A549 (cell line): ENCODE measurements around the gene PLLP. TPM values are rescaled to one million over a fixed set of nuclear protein-coding genes. Genes with fewer than 3 reads are reported as not detected.

Experiments
- ATAC-seq, 2 experiments: fragments of 200-7000 bp in 1 of 2; fragments of >200 bp in 1 of 2; cut with Nextera tagmentation in 1 of 2; cut with Tn5 transposase in 1 of 2; 3 replicates each; pipeline versions ENCODE4 v1.8.0 to v1.9.1; 2018 to 2020; ENCODE audit warnings: mild to moderate bottlenecking in 1 of 2, moderate library complexity in 1 of 2
- CTCF ChIA-PET: fragments of 300-600 bp; sonication (Branson Sonifier 250); formaldehyde crosslinking; extraction: SDS; loops from one replicate; lab custom pipeline; 2021; ENCODE audit warnings: antibody characterized with exemption, inconsistent platforms; lab: Yijun Ruan, JAX
- POLR2A ChIA-PET: fragments of 350-600 bp; formaldehyde crosslinking; extraction: SDS; loops from one replicate; lab custom pipeline; 2021; ENCODE audit warnings: antibody characterized with exemption, inconsistent platforms; lab: Yijun Ruan, JAX
- DNase-seq, 2 experiments: peaks; one replicate each; pipeline versions ENCODE4 v3.0.0 to v3.0.0-alpha.2; 2011 to 2016; ENCODE audit warnings: low read depth in 1 of 2, low spot score in 1 of 2
- FAIRE-seq: peaks from 2 replicates; lab custom pipeline; 2011; peaks lifted over from hg19 to GRCh38; lab: Jason Lieb, UNC
- H3K27ac ChIP-seq, 2 experiments: fragments of >200 bp; sonication (Bioruptor Twin); formaldehyde crosslinking; 3 replicates each; pipeline ENCODE4 v1.5.1; 2016 to 2017
- H3K4me1 ChIP-seq: fragments of >200 bp; sonication (Bioruptor Twin); formaldehyde crosslinking; 3 replicates; pipeline ENCODE4 v1.6.1; 2016
- H3K4me2 ChIP-seq: fragments of >200 bp; sonication (Bioruptor Twin); formaldehyde crosslinking; 3 replicates; pipeline ENCODE4 v1.6.1; 2016
- H3K4me3 ChIP-seq: fragments of >200 bp; sonication (Bioruptor Twin); formaldehyde crosslinking; 3 replicates; pipeline ENCODE4 v1.5.1; 2016
- H3K9me3 ChIP-seq: fragments of >200 bp; sonication (Bioruptor Twin); formaldehyde crosslinking; 3 replicates; pipeline ENCODE4 v1.6.1; 2016
- BHLHE40 ChIP-seq: IDR thresholded peaks from 2 replicates; pipeline ENCODE4 v1.6.1; 2012; ENCODE audit warnings: low read depth, low read length, inconsistent platforms
- CBX8 ChIP-seq: fragments of 200-600 bp; sonication (generic); IDR thresholded peaks from 2 replicates; pipeline ENCODE4 v1.6.1; 2016
- CEBPB ChIP-seq, 2 experiments: fragments of >200 bp in 1 of 2; sonication (Bioruptor Twin) in 1 of 2; formaldehyde crosslinking in 1 of 2; IDR thresholded peaks; 2 replicates each; pipeline ENCODE4 v1.6.1; 2012 to 2016
- CHD2 ChIP-seq: fragments of 150-350 bp; IDR thresholded peaks from 2 replicates; pipeline ENCODE4 v1.6.1; 2014; ENCODE audit warnings: low read length; ENCODE audit not compliant: partially characterized antibody
- CTCF ChIP-seq: fragments of >200 bp; sonication (Bioruptor Twin); formaldehyde crosslinking; IDR thresholded peaks from 3 replicates; pipeline ENCODE4 v1.5.1; 2016
- E2F6 ChIP-seq: IDR thresholded peaks from 2 replicates; pipeline ENCODE4 v1.6.1; 2012; ENCODE audit warnings: low read depth, borderline replicate concordance
- EHF ChIP-seq: fragments of 250-450 bp; sonication (Bioruptor Pico); IDR thresholded peaks from 2 replicates; pipeline ENCODE4 v1.5.0; 2020; ENCODE audit warnings: mild to moderate bottlenecking
- EHMT2 ChIP-seq: fragments of 200-600 bp; sonication (generic); IDR thresholded peaks from 2 replicates; pipeline ENCODE4 v1.6.1; 2016; ENCODE audit warnings: antibody characterized with exemption, low read depth, mild to moderate bottlenecking, moderate library complexity
- ELK1 ChIP-seq: fragments of 150-350 bp; IDR thresholded peaks from 2 replicates; pipeline ENCODE4 v1.6.1; 2014; ENCODE audit warnings: low read depth, mild to moderate bottlenecking, low read length
- ESRRA ChIP-seq: fragments of 150-350 bp; IDR thresholded peaks from 2 replicates; pipeline ENCODE4 v1.6.1; 2014; ENCODE audit warnings: mild to moderate bottlenecking, low read length, borderline replicate concordance
- FOSB ChIP-seq: fragments of 250-450 bp; sonication (Bioruptor Pico); IDR thresholded peaks from 2 replicates; pipeline ENCODE4 v1.5.0; 2020; ENCODE audit warnings: mild to moderate bottlenecking, moderate library complexity
- FOSL2 ChIP-seq, 2 experiments: fragments of 450-650 bp in 1 of 2; fragments of >200 bp in 1 of 2; sonication (Bioruptor Twin) in 1 of 2; formaldehyde crosslinking; IDR thresholded peaks; 2 replicates each; pipeline versions ENCODE4 v1.5.0 to v1.6.1; 2016 to 2020; ENCODE audit warnings: mild to moderate bottlenecking in 1 of 2, moderate library complexity in 1 of 2
- FOXS1 ChIP-seq: fragments of 250-450 bp; sonication (Bioruptor Pico); IDR thresholded peaks from 2 replicates; pipeline ENCODE4 v1.5.0; 2020; ENCODE audit warnings: mild to moderate bottlenecking, moderate library complexity
- HDAC2 ChIP-seq: fragments of 200-600 bp; sonication (generic); IDR thresholded peaks from 2 replicates; pipeline ENCODE4 v1.6.1; 2016
- HES2 ChIP-seq: fragments of >200 bp; sonication (Bioruptor Twin); formaldehyde crosslinking; IDR thresholded peaks from 2 replicates; pipeline ENCODE4 v1.6.1; 2016
- HEYL ChIP-seq: fragments of 250-450 bp; sonication (Bioruptor Pico); IDR thresholded peaks from 2 replicates; pipeline ENCODE4 v1.8.0; 2021; ENCODE audit warnings: mild to moderate bottlenecking, moderate library complexity
- HOXB13 ChIP-seq: fragments of 250-450 bp; sonication (Bioruptor Pico); IDR thresholded peaks from 2 replicates; pipeline ENCODE4 v1.5.0; 2020; ENCODE audit warnings: low read depth, mild to moderate bottlenecking, moderate library complexity
- JUN ChIP-seq, 2 experiments: fragments of >200 bp; sonication (Bioruptor Twin); formaldehyde crosslinking; IDR thresholded peaks; 2 replicates in 1 of 2; 3 replicates in 1 of 2; pipeline ENCODE4 v1.6.1; 2016 to 2017
- KDM5A ChIP-seq: fragments of 200-600 bp; sonication (generic); IDR thresholded peaks from 2 replicates; pipeline ENCODE4 v1.6.1; 2016; ENCODE audit warnings: antibody characterized with exemption, mild to moderate bottlenecking
- MAZ ChIP-seq: fragments of 150-350 bp; IDR thresholded peaks from 2 replicates; pipeline ENCODE4 v1.6.1; 2014; ENCODE audit warnings: antibody characterized with exemption, low read depth, low read length, borderline replicate concordance
- MYC ChIP-seq: IDR thresholded peaks from 2 replicates; pipeline ENCODE4 v1.6.1; 2012; ENCODE audit warnings: mild to moderate bottlenecking, inconsistent platforms, low read length, improper control_type of control experiment, borderline replicate concordance
- NFE2L2 ChIP-seq: fragments of 150-350 bp; conservative IDR thresholded peaks from 2 replicates; pipeline ENCODE4 v1.6.1; 2014; ENCODE audit warnings: low read length
- POLR2A ChIP-seq: IDR thresholded peaks from 2 replicates; pipeline ENCODE4 v1.6.1; 2012; ENCODE audit warnings: mild to moderate bottlenecking, low read length
- RAD21 ChIP-seq, 2 experiments: fragments of >200 bp in 1 of 2; sonication (Bioruptor Twin) in 1 of 2; formaldehyde crosslinking in 1 of 2; IDR thresholded peaks in 1 of 2; conservative IDR thresholded peaks in 1 of 2; 2 replicates in 1 of 2; 3 replicates in 1 of 2; pipeline ENCODE4 v1.6.1; 2012 to 2018; ENCODE audit warnings: inconsistent platforms in 1 of 2
- RFX5 ChIP-seq: fragments of 450-650 bp; IDR thresholded peaks from 2 replicates; pipeline ENCODE4 v1.7.1; 2014; ENCODE audit warnings: antibody characterized with exemption, mild to moderate bottlenecking, moderate library complexity
- RNF2 ChIP-seq: fragments of 200-600 bp; sonication (generic); IDR thresholded peaks from 2 replicates; pipeline ENCODE4 v1.6.1; 2016; ENCODE audit warnings: low read depth, mild to moderate bottlenecking, antibody characterized with exemption, moderate library complexity, borderline replicate concordance
- TFCP2L1 ChIP-seq: fragments of 250-450 bp; sonication (Bioruptor Pico); IDR thresholded peaks from 2 replicates; pipeline ENCODE4 v1.5.0; 2021; ENCODE audit warnings: mild to moderate bottlenecking
- TP53 ChIP-seq: fragments of 250-450 bp; sonication (Bioruptor Pico); IDR thresholded peaks from 2 replicates; pipeline ENCODE4 v1.5.0; 2021; ENCODE audit warnings: mild to moderate bottlenecking, moderate library complexity
- ZC3H11A ChIP-seq: fragments of 450-650 bp; IDR thresholded peaks from 2 replicates; pipeline ENCODE4 v1.6.1; 2014; ENCODE audit warnings: antibody characterized with exemption, mild to moderate bottlenecking
- ZFP36 ChIP-seq: fragments of 450-650 bp; IDR thresholded peaks from 2 replicates; pipeline ENCODE4 v1.6.1; 2014; ENCODE audit warnings: borderline replicate concordance; ENCODE audit not compliant: partially characterized antibody
- WGBS: methylation state at CpG from one replicate; pipeline ENCODE4 v1.1.6; 2017; ENCODE audit errors: missing lambda C conversion rate; 5-methylcytosine and 5-hydroxymethylcytosine counted together
- polyA minus RNA-seq: library from RNA; depleted of rRNA, polyadenylated mRNA; stranded (reverse); fragments of >200 nt; gene quantifications from 2 replicates; pipeline ENCODE4 v1.2.3, GENCODE V29; 2011; rRNA and poly(A)+ RNA removed
- polyA plus RNA-seq, 4 experiments: library from polyadenylated mRNA; depleted of rRNA in 3 of 4; stranded (reverse); fragments of >200 nt; fragmentation: RNase III in 1 of 4; extraction: RNeasy Plus Mini Kit Qiagen cat#74134 plus additional on column Dnase treatment in 1 of 4; gene quantifications; 2 replicates in 3 of 4; 3 replicates in 1 of 4; pipeline ENCODE4 v1.2.3, GENCODE V29; 2011 to 2017
- TF ChIP-seq, protein P1 (sequence below): fragments of 250-450 bp; sonication (Bioruptor Pico); IDR thresholded peaks from 2 replicates; pipeline ENCODE4 v1.5.0; 2021; ENCODE audit warnings: mild to moderate bottlenecking, moderate library complexity, borderline replicate concordance
- TF ChIP-seq, protein P2 (sequence below): fragments of >200 bp; sonication (Bioruptor Twin); formaldehyde crosslinking; IDR thresholded peaks from 3 replicates; pipeline ENCODE4 v1.6.1; 2016
- TF ChIP-seq, protein P3 (sequence below): IDR thresholded peaks from 2 replicates; pipeline ENCODE4 v1.6.1; 2012

Gene PLLP
- polyA plus RNA-seq (2011; rRNA removed) (3.3 and 3.7 TPM in 2 replicates), polyA plus RNA-seq (2017; fragmentation: RNase III; extraction: RNeasy Plus Mini Kit Qiagen cat#74134 plus additional on column Dnase treatment) (1.5 to 1.9 TPM (median 1.8 TPM) in 3 replicates), polyA minus RNA-seq (5.1 and 8.3 TPM in 2 replicates)
- polyA plus RNA-seq (2012; cell fraction: cytosol; rRNA removed): 3.3 and 4.2 TPM in 2 replicates
- polyA plus RNA-seq (2012; cell fraction: nucleus; rRNA removed): 3.0 and 3.1 TPM in 2 replicates

DNA sequence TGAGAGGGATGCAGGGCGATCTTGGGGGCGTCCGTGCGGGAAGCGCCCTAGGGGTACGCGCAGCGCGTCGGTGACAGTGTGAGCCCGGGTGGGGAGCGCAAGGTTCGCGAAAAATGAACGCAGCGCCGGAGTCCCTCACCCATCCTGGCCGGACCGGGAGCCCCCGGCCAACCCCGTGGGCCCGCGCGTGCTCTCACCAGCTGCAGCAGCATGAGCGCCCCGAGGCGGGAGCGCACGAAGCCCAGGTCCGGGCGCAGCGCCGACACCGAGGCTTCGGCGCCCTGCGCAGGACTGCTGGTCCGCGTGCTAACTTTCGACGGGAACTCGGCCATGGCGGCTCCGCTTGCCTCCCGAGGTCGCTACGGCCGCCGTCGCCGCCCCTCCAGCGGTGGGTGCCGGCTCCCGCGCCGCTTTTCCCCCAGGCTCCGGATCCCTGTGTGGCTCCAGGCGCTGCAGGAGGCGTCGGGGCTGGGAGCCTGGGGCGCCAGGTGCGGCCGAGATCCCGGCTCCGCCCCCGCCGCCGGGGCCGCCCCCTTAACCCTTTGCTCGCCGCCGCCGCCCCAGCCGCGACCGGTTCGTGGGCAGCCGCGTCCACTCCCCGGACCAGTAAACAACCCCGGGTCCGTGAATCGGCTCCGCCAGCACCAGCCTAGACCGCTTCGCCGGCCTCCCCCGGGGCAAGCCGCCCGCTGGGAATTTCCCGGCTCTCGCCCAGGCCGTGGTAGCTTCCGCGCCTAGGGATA is at the start of gene PLLP:
Gene PLLP, minus strand, starts transcription at position 464 of the 743 bp plus-strand sequence. Its CDS starts 132 bp downstream, at position 332.
- H3K4me1 ChIP-seq: peaks cover 13% of the 10 kb centered on the region
- peak within 1 kb of the TSS; percentile 92 for H3K4me2 ChIP-seq
- no peak for FAIRE-seq
- CTCF ChIA-PET: interaction anchor here (1.0 to 1.5 kb wide), 3 partner anchors 15 to 191 kb away, joined by 3 to 5 read pairs (median 3); no protein-coding TSS in a partner anchor
- ATAC-seq: peak; percentile 75 to 82
- POLR2A ChIA-PET: interaction anchor here (0.7 to 2.0 kb wide), 3 partner anchors 16 to 192 kb away, joined by 3 to 8 read pairs (median 4); partner anchors contain the start of genes ARL2BP and CPNE2
- H3K27ac ChIP-seq: peak within 1 kb of the TSS; percentile 80 to 91
- WGBS: 68% methylated on average over 22 of the region's 95 CpGs
- DNase-seq: peak; percentile 53 to 69
- no peaks in the 10 kb centered on the region for H3K9me3 ChIP-seq
- peak within 1 kb of the TSS; percentile 58 for H3K4me3 ChIP-seq
- TF ChIP-seq FOSB (no peak), HDAC2 (no peak), MYC (no peak), EHF (CRISPR knock-in tag) (0 out of 2 replicates have a peak, but pooled peaks have one; percentile 63), NFE2L2 (no peak), CHD2 (no peak), ZFP36 (no peak), ZC3H11A (no peak), JUN (IDR thresholded peaks at IDR 0.05) (peak in 1 of 2 experiments; percentile 62; a peak in 3 of 5 replicates), HOXB13 (peak; percentile 82), BHLHE40 (no peak), FOSL2 (IDR thresholded peaks at IDR 0.05) (no peak), FOSL2 (CRISPR knock-in tag; IDR thresholded peaks at IDR 0.05) (no peak), HES2 (no peak), ELK1 (no peak), RFX5 (no peak), MAZ (0 out of 2 replicates have a peak, but pooled peaks have one; percentile 9), TP53 (CRISPR knock-in tag) (no peak), ESRRA (no peak), RNF2 (peak; percentile 76; the same call in 1 of the 2 replicates), POLR2A (no peak), CTCF (no peak), KDM5A (no peak), FOXS1 (no peak), RAD21 (conservative IDR thresholded peaks at IDR 0.05 in 1 of 2, IDR thresholded peaks at IDR 0.05 in 1 of 2) (no peak; a peak in 1 of 5 replicates), CBX8 (no peak), TFCP2L1 (CRISPR knock-in tag) (no peak), CEBPB (IDR thresholded peaks at IDR 0.05) (no peak), E2F6 (peak; percentile 98), EHMT2 (no peak), HEYL (CRISPR knock-in tag) (no peak)
- TF ChIP-seq, protein P1, sequence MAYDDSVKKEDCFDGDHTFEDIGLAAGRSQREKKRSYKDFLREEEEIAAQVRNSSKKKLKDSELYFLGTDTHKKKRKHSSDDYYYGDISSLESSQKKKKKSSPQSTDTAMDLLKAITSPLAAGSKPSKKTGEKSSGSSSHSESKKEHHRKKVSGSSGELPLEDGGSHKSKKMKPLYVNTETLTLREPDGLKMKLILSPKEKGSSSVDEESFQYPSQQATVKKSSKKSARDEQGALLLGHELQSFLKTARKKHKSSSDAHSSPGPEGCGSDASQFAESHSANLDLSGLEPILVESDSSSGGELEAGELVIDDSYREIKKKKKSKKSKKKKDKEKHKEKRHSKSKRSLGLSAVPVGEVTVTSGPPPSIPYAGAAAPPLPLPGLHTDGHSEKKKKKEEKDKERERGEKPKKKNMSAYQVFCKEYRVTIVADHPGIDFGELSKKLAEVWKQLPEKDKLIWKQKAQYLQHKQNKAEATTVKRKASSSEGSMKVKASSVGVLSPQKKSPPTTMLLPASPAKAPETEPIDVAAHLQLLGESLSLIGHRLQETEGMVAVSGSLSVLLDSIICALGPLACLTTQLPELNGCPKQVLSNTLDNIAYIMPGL: no peak; the same call in 1 of the 2 replicates
- TF ChIP-seq, protein P2, sequence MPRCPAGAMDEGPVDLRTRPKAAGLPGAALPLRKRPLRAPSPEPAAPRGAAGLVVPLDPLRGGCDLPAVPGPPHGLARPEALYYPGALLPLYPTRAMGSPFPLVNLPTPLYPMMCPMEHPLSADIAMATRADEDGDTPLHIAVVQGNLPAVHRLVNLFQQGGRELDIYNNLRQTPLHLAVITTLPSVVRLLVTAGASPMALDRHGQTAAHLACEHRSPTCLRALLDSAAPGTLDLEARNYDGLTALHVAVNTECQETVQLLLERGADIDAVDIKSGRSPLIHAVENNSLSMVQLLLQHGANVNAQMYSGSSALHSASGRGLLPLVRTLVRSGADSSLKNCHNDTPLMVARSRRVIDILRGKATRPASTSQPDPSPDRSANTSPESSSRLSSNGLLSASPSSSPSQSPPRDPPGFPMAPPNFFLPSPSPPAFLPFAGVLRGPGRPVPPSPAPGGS: no peak
- TF ChIP-seq, protein P3, sequence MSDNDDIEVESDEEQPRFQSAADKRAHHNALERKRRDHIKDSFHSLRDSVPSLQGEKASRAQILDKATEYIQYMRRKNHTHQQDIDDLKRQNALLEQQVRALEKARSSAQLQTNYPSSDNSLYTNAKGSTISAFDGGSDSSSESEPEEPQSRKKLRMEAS: peak; percentile 94
